Peyer's patch (tissue), 4 donors: ENCODE results near the gene C22orf42.

ENCODE experiments used
- CTCF ChIP-seq, 6 experiments: fragments of 450-650 bp in 4 of 6; fragments of 200-600 bp in 2 of 6; sonication (generic) in 1 of 6; IDR thresholded peaks; one replicate each; pipeline ENCODE4 v1.5.1; 2017 to 2019; ENCODE audit warnings: antibody characterized with exemption in 6 of 6, mild to moderate bottlenecking in 3 of 6, moderate library complexity in 1 of 6
- POLR2A ChIP-seq, 2 donors: fragments of 450-650 bp; IDR thresholded peaks; one replicate each; pipeline ENCODE4 v1.5.1; 2017; ENCODE audit warnings: antibody characterized with exemption in 2 of 2, mild to moderate bottlenecking in 2 of 2, moderate library complexity in 2 of 2

GRCh38 chr22:32175683-32176644, 16.9 kb upstream of the C22orf42 start:
- TF ChIP-seq CTCF (IDR thresholded peaks at IDR 0.05) = no peak
- no peak for TF ChIP-seq POLR2A (IDR thresholded peaks at IDR 0.05)
